Transverse colon (tissue), 4 donors: Measurements from ENCODE around the gene FAHD1. TPM values are rescaled to one million over a fixed set of nuclear protein-coding genes. Genes with fewer than 3 reads are reported as not detected.

Source experiments
- DNase-seq: peaks from one replicate; pipeline ENCODE4 v3.0.0-alpha.2; 2019
- H3K27ac ChIP-seq, 4 donors: fragments of 200-600 bp; sonication (generic); 2 replicates each; pipeline ENCODE4 v1.5.1; 2016 to 2018; ENCODE audit warnings: inconsistent platforms in 4 of 4
- H3K27me3 ChIP-seq: fragments of 200-600 bp; sonication (generic); 2 replicates; pipeline ENCODE4 v1.5.1; 2017; ENCODE audit warnings: inconsistent platforms
- H3K36me3 ChIP-seq, 4 donors: fragments of 200-600 bp; sonication (generic); 2 replicates each; pipeline ENCODE4 v1.5.1; 2017 to 2019; ENCODE audit warnings: inconsistent platforms in 4 of 4
- H3K4me1 ChIP-seq, 4 donors: fragments of 200-600 bp; sonication (generic); 2 replicates each; pipeline ENCODE4 v1.5.1; 2017 to 2020; ENCODE audit warnings: inconsistent platforms in 4 of 4
- H3K4me3 ChIP-seq, 4 donors: fragments of 200-600 bp; sonication (generic); 1 replicate in 1 of 4; 2 replicates in 3 of 4; pipeline versions ENCODE4 v1.5.1 to v1.6.1; 2017 to 2019; ENCODE audit warnings: inconsistent platforms in 4 of 4
- H3K9me3 ChIP-seq, 2 donors: fragments of 200-600 bp; sonication (generic); 2 replicates each; pipeline ENCODE4 v1.5.1; 2017 to 2019; ENCODE audit warnings: inconsistent platforms in 2 of 2
- EP300 ChIP-seq: sonication (generic); formaldehyde crosslinking; IDR thresholded peaks from one replicate; pipeline ENCODE4 v1.6.1; 2017; ENCODE audit warnings: antibody characterized with exemption, low read depth
- POLR2A ChIP-seq: fragments of 450-650 bp; IDR thresholded peaks from one replicate; pipeline ENCODE4 v1.6.1; 2016; ENCODE audit warnings: antibody characterized with exemption, mild to moderate bottlenecking, moderate library complexity
- POLR2AphosphoS5 ChIP-seq, 3 donors: sonication (generic); formaldehyde crosslinking; IDR thresholded peaks; one replicate each; pipeline ENCODE4 v1.6.1; 2016; ENCODE audit warnings: antibody characterized with exemption in 3 of 3
- WGBS, 2 donors: methylation state at CpG; one replicate each; pipeline ENCODE4 v1.1.5; 2018; ENCODE audit warnings: low coverage in 1 of 2; 5-methylcytosine and 5-hydroxymethylcytosine counted together
- in situ Hi-C, 4 donors: fragments of 200-750 bp; cut with MboI; loops; one replicate each; pipeline versions ENCODE4 v1.15.0 to v1.15.1; 2017; ENCODE audit warnings: low sequenced_read_pairs in 3 of 4, low pct_ligation_motif_present in 1 of 4, low pct_unique_long_range_greater_than_20kb in 1 of 4
- intact Hi-C: fragments of 100-400 bp; cut with DNase I; formaldehyde crosslinking; loops from one replicate; pipeline ENCODE4 v1.15.1; 2023; ENCODE audit warnings: low total_unique reads
- total RNA-seq, 4 donors: library from RNA; depleted of rRNA; stranded (reverse); fragments of >200 nt; gene quantifications; one replicate each; pipeline ENCODE4 v1.1.0, GENCODE V29; 2016
- TF ChIP-seq, protein P1 (sequence below), 5 experiments: fragments of 200-600 bp in 3 of 5; fragments of 450-650 bp in 2 of 5; sonication (generic) in 3 of 5; IDR thresholded peaks; 1 replicate in 2 of 5; 2 replicates in 3 of 5; pipeline ENCODE4 v1.5.1; 2016 to 2017; ENCODE audit warnings: antibody characterized with exemption in 5 of 5, inconsistent platforms in 3 of 5, mild to moderate bottlenecking in 2 of 5, moderate library complexity in 1 of 5

FAHD1 gene
- total RNA-seq, 4 donors from 2014 or later = 88.0 to 149 (median 104) TPM

DNA sequence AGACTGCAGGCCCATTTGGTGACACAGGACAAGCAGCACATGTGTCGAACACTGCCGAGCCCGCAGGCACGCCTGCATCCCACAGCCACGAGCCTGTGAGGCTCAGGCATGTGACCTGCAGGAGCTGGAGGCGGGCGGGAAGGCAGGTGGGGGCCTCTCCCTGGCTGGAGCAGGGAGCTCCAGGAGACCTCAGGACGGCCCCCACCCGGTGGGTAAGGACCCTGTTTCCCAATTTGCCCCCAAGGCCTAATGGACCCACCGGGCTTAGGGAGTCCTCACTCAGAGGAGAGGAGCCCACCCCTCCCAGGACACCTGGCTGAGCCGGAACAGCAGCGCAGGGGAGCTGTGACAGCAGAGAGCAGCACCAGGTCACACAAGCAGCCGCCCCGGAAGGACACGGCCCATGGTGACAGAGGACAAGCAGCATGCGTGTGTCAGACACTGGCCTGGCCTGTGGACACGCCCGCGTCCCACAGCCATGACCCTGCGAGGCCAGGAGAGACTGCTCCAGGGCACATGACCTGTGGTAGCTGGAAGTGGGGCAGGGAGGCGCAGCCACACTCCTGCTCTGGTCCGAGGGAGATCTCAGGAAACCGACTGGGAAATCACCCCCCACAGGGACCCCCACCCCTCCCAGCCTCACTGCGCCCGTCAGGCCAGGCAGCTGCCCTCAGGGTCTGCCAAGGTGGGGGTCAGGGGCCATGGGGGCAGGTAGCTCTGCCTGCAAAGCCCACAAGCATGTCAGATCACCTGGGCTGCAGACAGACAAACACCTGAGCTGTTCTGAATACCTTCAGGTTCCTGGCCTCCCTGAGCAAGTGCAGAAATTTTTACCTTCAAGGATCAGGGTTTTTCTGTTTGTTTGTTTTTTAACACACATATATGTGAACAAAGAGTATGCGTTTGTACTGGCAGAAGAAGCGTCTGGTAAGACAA is 47.0 kb upstream of the FAHD1 start:
- Histone ChIP-seq H3K9me3 (no peaks in the 10 kb centered on the region), H3K27me3 (no peaks in the 10 kb centered on the region), H3K27ac (no peak overlapping the region), H3K36me3 (peaks cover 0 to 10% (median 5%) of the 10 kb centered on the region in 4 donors), H3K4me1 (peaks cover 7 to 27% (median 21%) of the 10 kb centered on the region in 4 donors), H3K4me3 (no peak overlapping the region)
- TF ChIP-seq POLR2AphosphoS5 (IDR thresholded peaks at IDR 0.05) (no peak), POLR2A (no peak), EP300 (no peak)
- TF ChIP-seq, protein P1, sequence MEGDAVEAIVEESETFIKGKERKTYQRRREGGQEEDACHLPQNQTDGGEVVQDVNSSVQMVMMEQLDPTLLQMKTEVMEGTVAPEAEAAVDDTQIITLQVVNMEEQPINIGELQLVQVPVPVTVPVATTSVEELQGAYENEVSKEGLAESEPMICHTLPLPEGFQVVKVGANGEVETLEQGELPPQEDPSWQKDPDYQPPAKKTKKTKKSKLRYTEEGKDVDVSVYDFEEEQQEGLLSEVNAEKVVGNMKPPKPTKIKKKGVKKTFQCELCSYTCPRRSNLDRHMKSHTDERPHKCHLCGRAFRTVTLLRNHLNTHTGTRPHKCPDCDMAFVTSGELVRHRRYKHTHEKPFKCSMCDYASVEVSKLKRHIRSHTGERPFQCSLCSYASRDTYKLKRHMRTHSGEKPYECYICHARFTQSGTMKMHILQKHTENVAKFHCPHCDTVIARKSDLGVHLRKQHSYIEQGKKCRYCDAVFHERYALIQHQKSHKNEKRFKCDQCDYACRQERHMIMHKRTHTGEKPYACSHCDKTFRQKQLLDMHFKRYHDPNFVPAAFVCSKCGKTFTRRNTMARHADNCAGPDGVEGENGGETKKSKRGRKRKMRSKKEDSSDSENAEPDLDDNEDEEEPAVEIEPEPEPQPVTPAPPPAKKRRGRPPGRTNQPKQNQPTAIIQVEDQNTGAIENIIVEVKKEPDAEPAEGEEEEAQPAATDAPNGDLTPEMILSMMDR (IDR thresholded peaks at IDR 0.05) = no peak
- DNase-seq = peak; percentile 11
- intact Hi-C loops = no loop called here
- 57 to 80% methylated on average over 2 to 18 of the region's 27 CpGs for WGBS, 2 donors
- in situ Hi-C loops = no loop called here

DNA sequence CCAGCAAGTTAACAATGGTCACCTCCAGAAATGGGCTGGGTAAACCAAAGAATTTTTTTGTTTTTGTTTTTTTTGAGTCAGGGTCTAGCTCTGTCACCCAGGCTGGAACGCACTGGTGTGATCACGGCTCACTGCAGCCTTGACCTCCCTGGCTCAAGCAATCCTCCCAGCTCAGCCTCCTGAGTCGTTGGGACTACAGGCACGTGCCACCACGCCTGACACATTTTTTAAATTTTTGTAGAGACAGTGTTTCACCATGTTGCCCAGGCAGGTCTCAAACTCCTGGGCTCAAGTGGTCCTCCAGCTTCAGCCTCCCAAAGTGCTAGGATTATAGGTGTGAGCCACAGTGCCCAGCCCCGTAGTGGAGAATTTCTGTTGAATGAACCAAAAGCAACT is 46.3 kb upstream of the FAHD1 start:
- H3K27ac ChIP-seq = no peak overlapping the region
- TF ChIP-seq POLR2A (no peak), EP300 (no peak), POLR2AphosphoS5 (IDR thresholded peaks at IDR 0.05) (no peak)
- TF ChIP-seq, protein P1 (IDR thresholded peaks at IDR 0.05) = no peak
- no peaks in the 10 kb centered on the region for H3K27me3 ChIP-seq
- H3K4me1 ChIP-seq = peaks cover 7 to 27% (median 21%) of the 10 kb centered on the region in 4 donors
- intact Hi-C loops (no loop called here), in situ Hi-C loops (no loop called here)
- 78 to 87% methylated on average over 5 to 6 of the region's 6 CpGs for WGBS, 2 donors
- no peak for DNase-seq
- no peaks in the 10 kb centered on the region for H3K9me3 ChIP-seq
- H3K36me3 ChIP-seq = peaks cover 0 to 10% (median 5%) of the 10 kb centered on the region in 4 donors
- H3K4me3 ChIP-seq = no peak overlapping the region

DNA sequence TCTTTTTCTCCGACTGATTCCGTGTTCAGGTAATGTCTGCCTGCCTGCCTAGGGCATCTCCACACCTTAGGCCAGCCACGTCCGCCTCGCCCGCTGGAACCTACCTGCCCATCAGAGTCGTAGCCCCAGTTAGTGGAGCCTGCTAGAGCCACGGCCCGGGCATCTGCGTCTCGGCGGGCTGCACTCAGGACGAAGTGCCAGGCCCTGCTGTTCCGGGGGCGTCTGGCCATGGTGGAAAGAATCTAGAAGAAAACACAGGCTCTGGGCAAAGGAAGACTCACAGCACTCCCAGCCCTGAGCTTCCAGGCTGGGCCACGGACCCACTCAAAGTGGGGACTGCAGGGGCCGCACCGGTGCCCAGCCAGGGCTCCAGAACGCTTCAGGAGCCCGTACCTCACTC is 45.8 kb upstream of the FAHD1 start:
- 68% methylated on average over 14 of the region's 20 CpGs; no CpG with 5 or more reads in 1 of the 2 donors for WGBS, 2 donors

More for the DNA sequence above, 45.8 kb upstream of the FAHD1 start:
- Histone ChIP-seq H3K4me3 (peak overlapping the region; percentile 70 to 95 (median 86)), H3K27me3 (no peaks in the 10 kb centered on the region), H3K36me3 (peaks cover 0 to 10% (median 5%) of the 10 kb centered on the region in 4 donors), H3K4me1 (peaks cover 7 to 27% (median 21%) of the 10 kb centered on the region in 4 donors), H3K27ac (peak overlapping the region; percentile 89 to 95 (median 92)), H3K9me3 (no peaks in the 10 kb centered on the region)
- in situ Hi-C loops (no loop called here), intact Hi-C loops (no loop called here)
- TF ChIP-seq, protein P1 (IDR thresholded peaks at IDR 0.05) = no peak
- TF ChIP-seq POLR2AphosphoS5 (IDR thresholded peaks at IDR 0.05) = no peak
- TF ChIP-seq POLR2A = no peak
- TF ChIP-seq EP300 = no peak
- DNase-seq = no peak
